ENCODE data around the gene WNK1.
"Not testable (repeated sequence)": the region's sequence is repeated elsewhere in the genome, so short reads cannot be mapped to it uniquely, and the experiment has no call there.

The WNK1 gene

DNA sequence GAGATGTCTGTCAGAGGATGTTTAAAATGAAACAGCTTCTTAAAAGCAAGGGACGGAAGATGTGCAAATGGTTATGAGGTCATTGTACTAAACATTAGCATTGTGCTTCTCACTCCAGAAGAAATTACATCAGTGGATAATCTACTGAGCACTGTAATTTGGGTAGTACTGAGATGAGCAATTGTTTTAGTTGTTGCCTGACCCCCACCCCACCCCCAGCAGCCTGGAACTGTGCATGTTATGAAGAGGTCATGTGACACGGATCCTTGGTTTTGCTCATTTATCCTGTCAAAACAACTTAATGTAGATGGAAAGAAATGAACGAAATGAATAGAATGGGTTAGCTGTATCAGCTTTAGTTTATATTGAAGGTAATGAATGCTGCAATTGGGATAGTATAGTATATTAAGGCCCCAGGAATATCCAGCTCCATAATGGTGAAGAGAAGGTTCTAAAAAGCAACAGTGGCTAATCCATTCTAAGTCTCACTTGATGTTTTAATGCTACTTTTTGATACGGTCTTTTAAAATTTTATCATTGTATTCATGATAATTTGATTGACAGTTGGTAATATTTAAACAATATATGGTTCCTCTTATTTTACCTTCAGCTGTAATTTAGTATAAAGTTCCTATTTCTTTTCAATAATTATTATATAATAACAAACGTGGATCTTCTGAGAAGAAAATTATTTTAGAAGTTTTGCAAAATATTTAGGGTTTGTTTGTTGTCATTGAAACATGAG, 58.5 kb downstream of the WNK1 start:
- Histone ChIP-seq H4K20me1 (ENCODE audit: insufficient read depth) (peaks cover 23% of the 10 kb centered on the region; the same call in 1 of the 2 replicates), H3K36me3 (ENCODE audit: insufficient read depth) (no peaks in the 10 kb centered on the region), H3K4me2 (no peak overlapping the region), H3K27ac (no peak overlapping the region), H3K79me2 (ENCODE audit: insufficient read depth, low read depth) (peaks cover 87% of the 10 kb centered on the region), H2AFZ (ENCODE audit: low read depth) (no peak overlapping the region), H3K4me1 (ENCODE audit: low read depth, poor library complexity, severe bottlenecking) (peaks cover 39% of the 10 kb centered on the region), H3K9ac (no peak overlapping the region), H3K27me3 (ENCODE audit: insufficient read depth, low read depth) (no peaks in the 10 kb centered on the region), H3K4me3 (IDR thresholded peaks at IDR 0.05; ENCODE audit: insufficient read depth, low read depth, low read length) (no peak overlapping the region)
- TF ChIP-seq, protein P1, sequence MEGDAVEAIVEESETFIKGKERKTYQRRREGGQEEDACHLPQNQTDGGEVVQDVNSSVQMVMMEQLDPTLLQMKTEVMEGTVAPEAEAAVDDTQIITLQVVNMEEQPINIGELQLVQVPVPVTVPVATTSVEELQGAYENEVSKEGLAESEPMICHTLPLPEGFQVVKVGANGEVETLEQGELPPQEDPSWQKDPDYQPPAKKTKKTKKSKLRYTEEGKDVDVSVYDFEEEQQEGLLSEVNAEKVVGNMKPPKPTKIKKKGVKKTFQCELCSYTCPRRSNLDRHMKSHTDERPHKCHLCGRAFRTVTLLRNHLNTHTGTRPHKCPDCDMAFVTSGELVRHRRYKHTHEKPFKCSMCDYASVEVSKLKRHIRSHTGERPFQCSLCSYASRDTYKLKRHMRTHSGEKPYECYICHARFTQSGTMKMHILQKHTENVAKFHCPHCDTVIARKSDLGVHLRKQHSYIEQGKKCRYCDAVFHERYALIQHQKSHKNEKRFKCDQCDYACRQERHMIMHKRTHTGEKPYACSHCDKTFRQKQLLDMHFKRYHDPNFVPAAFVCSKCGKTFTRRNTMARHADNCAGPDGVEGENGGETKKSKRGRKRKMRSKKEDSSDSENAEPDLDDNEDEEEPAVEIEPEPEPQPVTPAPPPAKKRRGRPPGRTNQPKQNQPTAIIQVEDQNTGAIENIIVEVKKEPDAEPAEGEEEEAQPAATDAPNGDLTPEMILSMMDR (conservative IDR thresholded peaks at IDR 0.05; ENCODE audit: low read depth, low read length) = no peak

DNA sequence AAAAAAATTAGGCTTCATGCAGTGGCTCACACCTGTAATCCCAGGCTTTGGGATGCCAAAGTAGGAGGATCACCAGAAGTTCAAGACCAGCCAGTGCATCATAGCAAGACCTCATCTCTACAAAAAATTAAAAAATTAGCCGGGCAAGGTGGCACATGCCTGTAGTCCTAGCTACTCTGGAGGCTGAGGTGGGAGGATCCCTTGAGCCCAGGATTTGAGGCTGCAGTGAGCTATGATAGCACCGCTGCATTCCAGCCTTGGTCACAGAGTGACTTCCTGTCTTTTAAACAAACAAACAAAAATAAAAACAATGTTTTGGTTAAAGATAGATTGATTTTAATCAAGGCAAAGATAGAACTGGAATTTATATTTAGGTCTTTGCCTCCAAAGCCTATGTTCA, 60.6 kb downstream of the WNK1 start:
- no peaks in the 10 kb centered on the region for H3K27me3 ChIP-seq (ENCODE audit: insufficient read depth, low read depth)
- no peak overlapping the region for H2AFZ ChIP-seq (ENCODE audit: low read depth)
- H3K27ac ChIP-seq = no peak overlapping the region
- TF ChIP-seq, protein P1 (conservative IDR thresholded peaks at IDR 0.05; ENCODE audit: low read depth, low read length) = no peak
- no peaks in the 10 kb centered on the region for H3K36me3 ChIP-seq (ENCODE audit: insufficient read depth)
- no peak overlapping the region for H3K4me3 ChIP-seq (IDR thresholded peaks at IDR 0.05; ENCODE audit: insufficient read depth, low read depth, low read length)
- peaks cover 27% of the 10 kb centered on the region for H3K4me1 ChIP-seq (ENCODE audit: low read depth, poor library complexity, severe bottlenecking)
- peaks cover 78% of the 10 kb centered on the region for H3K79me2 ChIP-seq (ENCODE audit: insufficient read depth, low read depth)
- no peak overlapping the region for H3K4me2 ChIP-seq
- no peak overlapping the region for H3K9ac ChIP-seq
- 0 out of 2 replicates have a peak, but pooled peaks cover 13% of the 10 kb centered on the region for H4K20me1 ChIP-seq (ENCODE audit: insufficient read depth)

DNA sequence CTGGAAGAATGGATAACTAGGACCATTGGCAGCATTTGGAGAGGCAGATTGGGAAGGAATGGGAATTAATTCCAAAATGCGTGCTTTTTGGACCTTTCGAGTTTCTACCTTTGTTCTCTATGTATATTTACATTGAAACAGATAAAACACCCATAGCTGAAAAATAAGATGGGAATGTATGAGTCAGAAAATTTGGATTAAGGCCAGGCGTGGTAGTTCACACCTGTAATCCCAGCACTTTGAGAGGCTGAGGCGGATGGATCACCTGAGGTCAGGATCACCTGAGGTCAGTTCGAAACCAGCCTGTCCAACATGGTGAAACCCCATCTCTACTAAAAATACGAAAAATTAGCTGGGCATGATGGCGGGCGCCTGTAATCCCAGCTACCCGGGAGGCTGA, 65.1 kb downstream of the WNK1 start:
- Histone ChIP-seq H3K79me2 (ENCODE audit: insufficient read depth, low read depth) (peaks cover 78% of the 10 kb centered on the region), H3K4me1 (ENCODE audit: low read depth, poor library complexity, severe bottlenecking) (peaks cover 23% of the 10 kb centered on the region)
- not testable (repeated sequence) for H3K4me2 ChIP-seq; H4K20me1 ChIP-seq (ENCODE audit: insufficient read depth); H3K36me3 ChIP-seq (ENCODE audit: insufficient read depth); H3K27ac ChIP-seq; H2AFZ ChIP-seq (ENCODE audit: low read depth); H3K9ac ChIP-seq; H3K27me3 ChIP-seq (ENCODE audit: insufficient read depth, low read depth); H3K4me3 ChIP-seq (IDR thresholded peaks at IDR 0.05; ENCODE audit: insufficient read depth, low read depth, low read length)

DNA sequence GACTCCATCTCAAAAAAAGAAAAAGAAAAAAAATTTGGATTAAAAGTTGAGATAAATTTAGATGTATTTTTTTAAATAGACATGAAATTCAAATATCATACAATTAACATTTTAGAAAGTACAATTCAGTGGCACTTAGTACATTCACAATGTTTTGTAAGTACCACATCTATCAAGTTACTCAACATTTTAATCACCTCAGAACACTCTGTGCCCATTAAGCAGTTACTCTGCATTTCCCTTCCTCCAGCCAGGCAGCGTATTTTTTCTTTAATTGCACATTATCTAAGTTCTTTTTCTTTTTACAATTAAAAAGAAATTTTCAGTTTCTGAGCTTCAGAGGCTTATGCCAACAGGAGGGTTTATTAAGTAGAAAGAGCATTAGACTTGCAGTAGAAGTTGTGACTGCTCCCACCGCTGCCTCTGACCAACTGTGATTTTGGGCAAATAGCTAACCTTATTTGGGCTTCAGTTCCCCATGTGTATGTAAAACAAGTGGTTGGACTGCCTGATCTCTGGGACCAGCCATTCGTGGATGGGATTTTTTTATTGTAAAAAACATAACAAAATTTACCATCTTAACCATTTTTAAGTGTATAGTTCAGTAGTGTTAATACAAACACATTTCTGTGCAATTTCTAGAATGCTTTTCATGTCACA, 65.7 kb downstream of the WNK1 start:
- Histone ChIP-seq H3K79me2 (ENCODE audit: insufficient read depth, low read depth) (peaks cover 78% of the 10 kb centered on the region), H3K27me3 (ENCODE audit: insufficient read depth, low read depth) (no peaks in the 10 kb centered on the region), H4K20me1 (ENCODE audit: insufficient read depth) (0 out of 2 replicates have a peak, but pooled peaks cover 4% of the 10 kb centered on the region), H3K4me1 (ENCODE audit: low read depth, poor library complexity, severe bottlenecking) (peaks cover 29% of the 10 kb centered on the region), H2AFZ (ENCODE audit: low read depth) (no peak overlapping the region), H3K27ac (no peak overlapping the region), H3K9ac (no peak overlapping the region), H3K36me3 (ENCODE audit: insufficient read depth) (no peaks in the 10 kb centered on the region), H3K4me2 (no peak overlapping the region), H3K4me3 (IDR thresholded peaks at IDR 0.05; ENCODE audit: insufficient read depth, low read depth, low read length) (no peak overlapping the region)
- TF ChIP-seq, protein P1 (conservative IDR thresholded peaks at IDR 0.05; ENCODE audit: low read depth, low read length) = no peak

DNA sequence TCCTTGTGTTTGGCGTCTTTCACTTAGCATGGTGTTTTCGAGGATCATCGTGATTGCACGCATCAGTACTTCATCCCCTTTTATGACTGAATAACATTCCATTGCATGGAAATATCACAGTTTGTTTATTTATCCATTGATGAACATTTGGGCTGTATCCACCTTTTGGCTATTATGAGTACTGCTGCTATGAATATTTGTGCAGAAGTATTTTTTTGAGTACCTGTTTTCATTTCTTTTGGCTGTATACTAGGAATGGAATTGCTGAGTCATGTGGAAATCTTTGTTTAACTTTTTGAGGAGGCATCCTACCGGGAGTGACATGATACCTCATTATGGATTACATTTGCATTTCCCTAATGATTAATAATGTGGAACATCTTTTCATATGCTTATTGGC, 66.4 kb downstream of the WNK1 start:
- Histone ChIP-seq H3K36me3 (ENCODE audit: insufficient read depth) (no peaks in the 10 kb centered on the region), H3K4me2 (no peak overlapping the region), H3K79me2 (ENCODE audit: insufficient read depth, low read depth) (peaks cover 78% of the 10 kb centered on the region), H3K4me1 (ENCODE audit: low read depth, poor library complexity, severe bottlenecking) (peaks cover 35% of the 10 kb centered on the region), H3K4me3 (IDR thresholded peaks at IDR 0.05; ENCODE audit: insufficient read depth, low read depth, low read length) (no peak overlapping the region), H3K9ac (no peak overlapping the region), H3K27me3 (ENCODE audit: insufficient read depth, low read depth) (no peaks in the 10 kb centered on the region), H4K20me1 (ENCODE audit: insufficient read depth) (0 out of 2 replicates have a peak, but pooled peaks cover 3% of the 10 kb centered on the region), H2AFZ (ENCODE audit: low read depth) (no peak overlapping the region), H3K27ac (no peak overlapping the region)
- TF ChIP-seq, protein P1 (conservative IDR thresholded peaks at IDR 0.05; ENCODE audit: low read depth, low read length) = peak; percentile 19; the same call in 1 of the 2 replicates
